Keratinocyte (primary cell): ENCODE data around the gene NT5DC4. TPM values are rescaled to one million over a fixed set of nuclear protein-coding genes. Genes with fewer than 3 reads are reported as not detected.

Experiments used
- DNase-seq: peaks from one replicate; pipeline ENCODE4 v3.0.0-alpha.2; 2011; ENCODE audit warnings: low read depth, missing footprints, low spot score
- FAIRE-seq: peaks from 2 replicates; lab custom pipeline; 2011; peaks lifted over from hg19 to GRCh38; lab: Jason Lieb, UNC
- H2AFZ ChIP-seq: 2 replicates; pipeline ENCODE4 v1.6.0; 2012; ENCODE audit warnings: low read length, control low read depth, inconsistent platforms; ENCODE audit not compliant: control insufficient read depth
- H3K27ac ChIP-seq: 2 replicates; pipeline ENCODE4 v1.5.1; 2011; ENCODE audit warnings: low read length; ENCODE audit not compliant: control insufficient read depth, insufficient read depth
- H3K27me3 ChIP-seq: 3 replicates; pipeline ENCODE4 v1.6.0; 2011; ENCODE audit warnings: low read length; ENCODE audit not compliant: control insufficient read depth, insufficient read depth; ENCODE audit errors: extremely low read depth
- H3K36me3 ChIP-seq, 2 experiments: 2 replicates in 1 of 2; 3 replicates in 1 of 2; pipeline ENCODE4 v1.5.1; 2011; ENCODE audit warnings: low read length in 2 of 2, mild to moderate bottlenecking in 1 of 2; ENCODE audit not compliant: control insufficient read depth in 2 of 2, insufficient read depth in 2 of 2; ENCODE audit errors: extremely low read depth in 1 of 2
- H3K4me1 ChIP-seq: 3 replicates; pipeline ENCODE4 v1.5.1; 2011; ENCODE audit warnings: low read length; ENCODE audit not compliant: control insufficient read depth, insufficient read depth; ENCODE audit errors: extremely low read depth
- H3K4me2 ChIP-seq: 3 replicates; pipeline ENCODE4 v1.6.0; 2011; ENCODE audit warnings: low read depth, low read length; ENCODE audit not compliant: control insufficient read depth, insufficient read depth; ENCODE audit errors: extremely low read depth
- H3K4me3 ChIP-seq, 3 experiments: fragments of 200-600 bp in 1 of 3; sonication (generic) in 1 of 3; 2 replicates in 2 of 3; 3 replicates in 1 of 3; pipeline ENCODE4 v1.5.1; 2011 to 2016; ENCODE audit warnings: low read length in 3 of 3, mild to moderate bottlenecking in 3 of 3, control low read depth in 2 of 3, inconsistent platforms in 1 of 3, low read depth in 1 of 3, mixed read lengths in 1 of 3, mixed run types in 1 of 3, moderate library complexity in 1 of 3; ENCODE audit not compliant: control insufficient read depth in 2 of 3, insufficient read depth in 2 of 3; ENCODE audit errors: extremely low read depth in 1 of 3
- H3K79me2 ChIP-seq: 2 replicates; pipeline ENCODE4 v1.6.0; 2012; ENCODE audit warnings: low read length; ENCODE audit not compliant: control insufficient read depth, insufficient read depth
- H3K9ac ChIP-seq: 3 replicates; pipeline ENCODE4 v1.6.0; 2011; ENCODE audit warnings: low read length; ENCODE audit not compliant: control insufficient read depth, insufficient read depth; ENCODE audit errors: extremely low read depth
- H3K9me1 ChIP-seq: 3 replicates; pipeline ENCODE4 v1.6.0; 2011; ENCODE audit warnings: low read length; ENCODE audit not compliant: control insufficient read depth, insufficient read depth; ENCODE audit errors: extremely low read depth
- H3K9me3 ChIP-seq: 2 replicates; pipeline ENCODE4 v1.5.1; 2012; ENCODE audit warnings: low read depth, low read length; ENCODE audit not compliant: control insufficient read depth
- H4K20me1 ChIP-seq: 3 replicates; pipeline ENCODE4 v1.6.0; 2011; ENCODE audit warnings: low read length; ENCODE audit not compliant: control insufficient read depth, insufficient read depth; ENCODE audit errors: extremely low read depth
- EZH2 ChIP-seq: IDR thresholded peaks from one replicate; pipeline ENCODE4 v1.6.1; 2012; ENCODE audit warnings: inconsistent platforms, mild to moderate bottlenecking, low read length, moderate library complexity
- dilution Hi-C: fragments of 300-500 bp; cut with MboI; formaldehyde crosslinking; loops from one replicate; pipeline ENCODE4 v1.7.0; 2020; ENCODE audit warnings: low sequenced_read_pairs; ENCODE audit not compliant: extremely low pct_ligation_motif_present
- polyA plus RNA-seq, 5 experiments: library from polyadenylated mRNA; depleted of rRNA in 3 of 5; stranded (reverse) in 3 of 5; stranded (forward) in 1 of 5; unstranded in 1 of 5; fragments of >200 nt; gene quantifications; 1 replicate in 1 of 5; 2 replicates in 3 of 5; 3 replicates in 1 of 5; pipeline versions ENCODE4 v1.2.1 to v1.2.3, GENCODE V29; 2011 to 2012; ENCODE audit warnings: missing spikeins in 2 of 5, low read depth in 1 of 5, low replicate concordance in 1 of 5
- TF ChIP-seq, protein P1 (sequence below), 3 experiments: IDR thresholded peaks in 1 of 3; conservative IDR thresholded peaks in 1 of 3; optimal IDR thresholded peaks in 1 of 3; 2 replicates in 2 of 3; 3 replicates in 1 of 3; pipeline versions ENCODE3 to v1.5.1; 2011; ENCODE audit warnings: low read length in 3 of 3, mild to moderate bottlenecking in 3 of 3, moderate library complexity in 2 of 3, control low read depth in 1 of 3, inconsistent platforms in 1 of 3; ENCODE audit not compliant: insufficient read depth in 2 of 3; ENCODE audit errors: extremely low read depth in 1 of 3

The NT5DC4 gene
- polyA plus RNA-seq, 1 donor (not counting 4 experiments of a cell fraction or from before 2014, with no cell fraction given) = 1.00 TPM

DNA sequence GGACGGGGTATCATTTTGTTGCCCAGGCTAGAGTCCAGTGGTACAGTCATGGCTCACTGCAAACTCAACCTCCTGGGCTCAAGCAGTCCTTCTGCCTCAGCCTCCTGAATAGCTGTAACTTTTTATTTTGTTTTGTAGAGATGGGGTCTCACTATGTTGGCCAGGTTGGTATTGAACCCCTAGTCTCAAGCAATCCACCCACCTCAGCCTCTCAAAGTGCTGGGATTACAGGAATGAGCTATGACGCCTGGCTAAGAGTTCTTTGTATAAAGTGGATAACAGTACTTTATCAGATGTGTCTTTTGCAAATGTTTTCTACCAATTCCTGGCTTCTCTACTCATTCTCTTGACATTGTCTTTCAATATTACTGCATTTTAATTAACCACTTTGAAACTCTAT lies 17.1 kb upstream of the NT5DC4 start:
- H3K9me1 ChIP-seq = no peaks in the 10 kb centered on the region
- H3K27me3 ChIP-seq = no peaks in the 10 kb centered on the region
- H3K9ac ChIP-seq = no peak overlapping the region
- H2AFZ ChIP-seq = no peak overlapping the region
- H3K4me3 ChIP-seq = no peak overlapping the region
- H3K27ac ChIP-seq = no peak overlapping the region
- dilution Hi-C loops = no loop called here
- no peak for DNase-seq
- no peaks in the 10 kb centered on the region for H3K9me3 ChIP-seq
- H3K36me3 ChIP-seq = no peaks in the 10 kb centered on the region
- no peak overlapping the region for H3K4me2 ChIP-seq
- FAIRE-seq = no peak
- no peaks in the 10 kb centered on the region for H3K79me2 ChIP-seq
- TF ChIP-seq, protein P1, sequence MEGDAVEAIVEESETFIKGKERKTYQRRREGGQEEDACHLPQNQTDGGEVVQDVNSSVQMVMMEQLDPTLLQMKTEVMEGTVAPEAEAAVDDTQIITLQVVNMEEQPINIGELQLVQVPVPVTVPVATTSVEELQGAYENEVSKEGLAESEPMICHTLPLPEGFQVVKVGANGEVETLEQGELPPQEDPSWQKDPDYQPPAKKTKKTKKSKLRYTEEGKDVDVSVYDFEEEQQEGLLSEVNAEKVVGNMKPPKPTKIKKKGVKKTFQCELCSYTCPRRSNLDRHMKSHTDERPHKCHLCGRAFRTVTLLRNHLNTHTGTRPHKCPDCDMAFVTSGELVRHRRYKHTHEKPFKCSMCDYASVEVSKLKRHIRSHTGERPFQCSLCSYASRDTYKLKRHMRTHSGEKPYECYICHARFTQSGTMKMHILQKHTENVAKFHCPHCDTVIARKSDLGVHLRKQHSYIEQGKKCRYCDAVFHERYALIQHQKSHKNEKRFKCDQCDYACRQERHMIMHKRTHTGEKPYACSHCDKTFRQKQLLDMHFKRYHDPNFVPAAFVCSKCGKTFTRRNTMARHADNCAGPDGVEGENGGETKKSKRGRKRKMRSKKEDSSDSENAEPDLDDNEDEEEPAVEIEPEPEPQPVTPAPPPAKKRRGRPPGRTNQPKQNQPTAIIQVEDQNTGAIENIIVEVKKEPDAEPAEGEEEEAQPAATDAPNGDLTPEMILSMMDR (optimal IDR thresholded peaks at IDR 0.05 in 1 of 3, IDR thresholded peaks at IDR 0.05 in 1 of 3, conservative IDR thresholded peaks at IDR 0.05 in 1 of 3; ENCODE audit: extremely low read depth in 1 of 3, insufficient read depth in 2 of 3, low read length in 3 of 3) = no peak
- TF ChIP-seq EZH2 = no peak
- no peaks in the 10 kb centered on the region for H4K20me1 ChIP-seq
- H3K4me1 ChIP-seq = peaks cover 15% of the 10 kb centered on the region

DNA sequence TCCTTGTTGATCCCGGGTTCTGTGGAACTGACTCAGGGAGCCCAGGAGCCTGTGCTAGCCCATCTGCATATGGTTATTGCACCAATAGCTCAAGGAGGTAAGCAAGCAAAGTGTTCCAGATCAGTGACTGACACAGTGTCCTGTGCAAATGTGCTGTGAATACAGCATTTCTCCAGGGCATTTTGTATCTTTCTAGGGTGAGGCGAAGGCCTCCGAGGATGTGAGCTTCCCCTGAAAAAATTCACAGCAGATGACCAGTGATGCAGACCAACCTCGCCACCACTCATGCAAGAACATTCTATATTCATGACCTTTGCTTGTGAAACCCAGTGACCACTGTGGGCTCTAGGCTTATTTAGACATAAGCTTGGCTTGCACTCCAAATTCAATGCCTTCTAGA lies 15.2 kb upstream of the NT5DC4 start:
- H3K4me3 ChIP-seq = no peak overlapping the region
- dilution Hi-C loops = no loop called here
- no peaks in the 10 kb centered on the region for H3K9me3 ChIP-seq
- no peaks in the 10 kb centered on the region for H3K9me1 ChIP-seq
- DNase-seq (no peak), FAIRE-seq (no peak)
- TF ChIP-seq EZH2 = no peak
- TF ChIP-seq, protein P1 (optimal IDR thresholded peaks at IDR 0.05 in 1 of 3, IDR thresholded peaks at IDR 0.05 in 1 of 3, conservative IDR thresholded peaks at IDR 0.05 in 1 of 3; ENCODE audit: extremely low read depth in 1 of 3, insufficient read depth in 2 of 3, low read length in 3 of 3) = no peak
- H3K4me1 ChIP-seq = peaks cover 15% of the 10 kb centered on the region
- no peaks in the 10 kb centered on the region for H4K20me1 ChIP-seq
- no peak overlapping the region for H2AFZ ChIP-seq
- no peaks in the 10 kb centered on the region for H3K79me2 ChIP-seq
- H3K27ac ChIP-seq = no peak overlapping the region
- H3K9ac ChIP-seq = no peak overlapping the region
- H3K36me3 ChIP-seq = no peaks in the 10 kb centered on the region
- H3K4me2 ChIP-seq = no peak overlapping the region
- H3K27me3 ChIP-seq = no peaks in the 10 kb centered on the region
